CD4-positive, alpha-beta T cell (primary cell): ENCODE measurements around the gene DNAH2. TPM values are rescaled to one million over a fixed set of nuclear protein-coding genes. Genes with fewer than 3 reads are reported as not detected.

Source experiments
- ATAC-seq: fragments of 200-7000 bp; cut with Tn5 transposase; one replicate; pipeline ENCODE4 v1.10.0; 2022; ENCODE audit warnings: mild to moderate bottlenecking; ENCODE audit not compliant: poor library complexity
- CTCF ChIA-PET: fragments of 350-600 bp; sonication (Branson Sonifier 250); formaldehyde crosslinking; loops from one replicate; lab custom pipeline; 2021; ENCODE audit warnings: antibody characterized with exemption, inconsistent platforms; lab: Charles Lee
- POLR2A ChIA-PET: fragments of 350-600 bp; sonication (Branson Sonifier 250); formaldehyde crosslinking; loops from one replicate; lab custom pipeline; 2021; ENCODE audit warnings: antibody characterized with exemption, inconsistent platforms; lab: Charles Lee
- DNase-seq, 14 experiments: peaks; one replicate each; pipeline ENCODE4 v3.0.0-alpha.2; 2013 to 2020; ENCODE audit warnings: mixed read lengths in 2 of 14
- H3K27ac ChIP-seq, 2 donors: one replicate each; pipeline versions ENCODE4 v1.5.1 to v1.7.0; 2013; ENCODE audit warnings: low read length in 2 of 2, low read depth in 1 of 2, mild to moderate bottlenecking in 1 of 2
- H3K27me3 ChIP-seq, 2 experiments: 1 replicate in 1 of 2; 2 replicates in 1 of 2; pipeline versions ENCODE4 v1.6.1 to v1.7.0; 2013; ENCODE audit warnings: low read length in 2 of 2, control low read depth in 1 of 2, mild to moderate bottlenecking in 1 of 2, moderate library complexity in 1 of 2; ENCODE audit not compliant: insufficient read depth in 2 of 2, control insufficient read depth in 1 of 2
- H3K36me3 ChIP-seq: one replicate; pipeline ENCODE4 v1.6.1; 2013; ENCODE audit warnings: low read length, control low read depth; ENCODE audit not compliant: insufficient read depth
- H3K4me1 ChIP-seq: one replicate; pipeline ENCODE4 v1.6.1; 2013; ENCODE audit warnings: low read length, control low read depth; ENCODE audit not compliant: insufficient read depth
- H3K4me3 ChIP-seq: one replicate; pipeline ENCODE4 v1.5.1; 2013; ENCODE audit warnings: mild to moderate bottlenecking, low read length, moderate library complexity
- H3K9me3 ChIP-seq, 2 experiments: 1 replicate in 1 of 2; 2 replicates in 1 of 2; pipeline versions ENCODE4 v1.6.1 to v1.7.0; 2013; ENCODE audit warnings: low read length in 2 of 2, mild to moderate bottlenecking in 2 of 2, control low read depth in 1 of 2, moderate library complexity in 1 of 2; ENCODE audit not compliant: control insufficient read depth in 1 of 2, insufficient read depth in 1 of 2
- H3K27ac Mint-ChIP-seq: one replicate; pipeline ENCODE4 v1.8.0; 2020; ENCODE audit warnings: mixed read lengths
- H3K27me3 Mint-ChIP-seq: one replicate; pipeline ENCODE4 v1.8.0; 2021; ENCODE audit warnings: mixed read lengths
- H3K36me3 Mint-ChIP-seq: one replicate; pipeline ENCODE4 v1.8.0; 2021; ENCODE audit warnings: low read depth, mixed read lengths
- H3K4me1 Mint-ChIP-seq: one replicate; pipeline ENCODE4 v1.8.0; 2021; ENCODE audit warnings: low read depth, mixed read lengths
- H3K4me3 Mint-ChIP-seq: one replicate; pipeline ENCODE4 v1.8.0; 2020; ENCODE audit warnings: mild to moderate bottlenecking, mixed read lengths
- H3K9me3 Mint-ChIP-seq: one replicate; pipeline ENCODE4 v1.8.0; 2020; ENCODE audit warnings: mixed read lengths
- CTCF ChIP-seq: fragments of 200-600 bp; IDR thresholded peaks from one replicate; pipeline ENCODE4 v1.8.0; 2022; ENCODE audit warnings: antibody characterized with exemption, mild to moderate bottlenecking
- intact Hi-C, 2 experiments: fragments of 100-400 bp; cut with DNase I in 1 of 2; cut with micrococcal nuclease in 1 of 2; formaldehyde crosslinking; loops; one replicate each; pipeline versions ENCODE4 v1.15.1 to v1.9.0; 2023 to 2025; cut with DNase I, micrococcal nuclease
- total RNA-seq, 174 experiments: library from RNA in 2 of 174; stranded (reverse) in 2 of 174; gene quantifications; one replicate each; pipeline ENCODE4 v1.2.3 and lab custom pipeline; 2021 to 2026

The DNAH2 gene
- total RNA-seq, 2 experiments from 2014 or later = not detected

GRCh38 chr17:7836596-7837407 lies 119.3 kb downstream of the DNAH2 start:
- Histone ChIP-seq H3K4me1 (peaks cover 78% of the 10 kb centered on the region), H3K4me3 (peak overlapping the region; percentile 82), H3K27me3 (no peaks in the 10 kb centered on the region), H3K27ac (peak overlapping the region; percentile 98 to 100), H3K9me3 (no peaks in the 10 kb centered on the region), H3K36me3 (peaks cover 12% of the 10 kb centered on the region)
- TF ChIP-seq CTCF = no peak
- Mint-ChIP-seq H3K27ac (peak overlapping the region; percentile 98), H3K27me3 (peaks cover 4% of the 10 kb centered on the region), H3K36me3 (peaks cover 43% of the 10 kb centered on the region), H3K4me1 (peaks cover 54% of the 10 kb centered on the region), H3K4me3 (peak overlapping the region; percentile 93), H3K9me3 (no peaks in the 10 kb centered on the region)
- ChIA-PET POLR2A (interaction anchor here (1.0 to 10.1 kb wide), 7 partner anchors 8 to 337 kb away, joined by 4 to 83 read pairs (median 36); partner anchors contain the start of genes CYB5D1, NAA38, TP53 and WRAP53), CTCF (interaction anchor here (1.0 to 2.4 kb wide), 4 partner anchors 15 to 152 kb away, joined by 3 to 28 read pairs (median 6); partner anchors contain the start of gene NAA38)
- DNase-seq (peak in 10 of 14 experiments; percentile 45 to 89 (median 58)), ATAC-seq (no peak)
- intact Hi-C loops = loop anchor here (5.0 to 10.0 kb wide), 3 partner anchors 150 to 320 kb away; partner anchors contain the start of genes PER1 (in 1 of the 2), TP53 (in 1 of the 2) and WRAP53 (in 1 of the 2)

GRCh38 chr17:7837408-7838088 lies 120.0 kb downstream of the DNAH2 start:
- Mint-ChIP-seq H3K4me3 (peak overlapping the region; percentile 93), H3K9me3 (no peaks in the 10 kb centered on the region), H3K27ac (peak overlapping the region; percentile 98), H3K36me3 (peaks cover 50% of the 10 kb centered on the region), H3K4me1 (peaks cover 59% of the 10 kb centered on the region), H3K27me3 (peaks cover 11% of the 10 kb centered on the region)
- ChIA-PET CTCF (interaction anchor here (1.7 to 1.9 kb wide), 2 partner anchors 14 to 152 kb away, joined by 4 to 8 read pairs; no protein-coding TSS in a partner anchor), POLR2A (interaction anchor here (1.0 to 10.1 kb wide), 3 partner anchors 19 to 336 kb away, joined by 4 to 79 read pairs (median 7); partner anchors contain the start of genes CYB5D1 and NAA38)
- peak overlapping the region; percentile 82 for H3K4me3 ChIP-seq
- no peak for ATAC-seq
- no peak for TF ChIP-seq CTCF
- H3K36me3 ChIP-seq = peaks cover 12% of the 10 kb centered on the region
- intact Hi-C loops = loop anchor here (5.0 to 10.0 kb wide), 3 partner anchors 150 to 320 kb away; partner anchors contain the start of genes PER1 (in 1 of the 2), TP53 (in 1 of the 2) and WRAP53 (in 1 of the 2)
- H3K27me3 ChIP-seq = no peaks in the 10 kb centered on the region
- peak overlapping the region; percentile 98 to 100 for H3K27ac ChIP-seq
- H3K9me3 ChIP-seq = no peaks in the 10 kb centered on the region
- peak in 2 of 14 experiments; percentile 38 to 42 for DNase-seq
- H3K4me1 ChIP-seq = peaks cover 84% of the 10 kb centered on the region
